Stimulated activated CD8-positive, alpha-beta memory T cell treated with anti-CD3 and anti-CD28 coated beads, Interleukin-2, amount 100 ng/mL, for 48 hours (primary cell): ENCODE measurements around the gene CTTN.
A peak's percentile ranks its signal among the peaks of the same experiment; 100 is the strongest.
"Not testable (repeated sequence)": the region's sequence is repeated elsewhere in the genome, so short reads cannot be mapped to it uniquely, and the experiment has no call there.

Experiments
- DNase-seq, 2 donors: peaks; one replicate each; pipeline ENCODE4 v3.0.0-alpha.2; 2020; ENCODE audit warnings: low read depth in 2 of 2

The CTTN gene

DNA sequence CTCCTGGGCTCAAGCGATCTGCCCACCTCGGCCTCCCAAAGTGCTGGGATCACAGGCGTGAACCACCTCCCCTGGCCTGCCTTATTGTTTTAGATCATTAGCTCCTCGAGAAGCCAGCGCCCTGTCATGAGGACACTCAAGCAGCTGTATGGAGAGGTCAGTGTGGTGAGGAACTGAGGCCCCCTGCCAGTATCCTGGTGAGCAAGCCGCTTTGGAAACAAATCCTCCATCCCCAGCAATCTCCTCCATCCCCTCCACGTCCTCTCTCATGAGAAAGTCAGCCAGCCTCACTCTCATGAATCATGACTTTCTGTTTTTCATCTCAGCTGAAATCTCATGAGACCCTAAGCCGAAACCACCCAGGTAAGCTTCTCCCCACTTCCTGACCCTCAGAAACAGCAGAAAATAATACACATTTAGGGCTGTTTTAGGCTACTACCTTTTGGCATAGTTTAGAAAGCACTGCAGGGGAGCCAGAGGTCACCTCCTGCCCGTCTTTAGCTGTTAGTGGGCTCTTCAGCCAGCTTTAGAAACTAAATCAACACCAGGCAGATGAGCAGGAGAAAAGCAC lies 56.0 kb downstream of the CTTN start:
- no peak for DNase-seq

- not testable (repeated sequence) for DNase-seq
These were observed 56.5 kb downstream of the CTTN start for GRCh38 chr11:70454811-70455210.

- DNase-seq, result no peak
These were observed 57.0 kb downstream of the CTTN start for GRCh38 chr11:70455354-70455753.

DNA sequence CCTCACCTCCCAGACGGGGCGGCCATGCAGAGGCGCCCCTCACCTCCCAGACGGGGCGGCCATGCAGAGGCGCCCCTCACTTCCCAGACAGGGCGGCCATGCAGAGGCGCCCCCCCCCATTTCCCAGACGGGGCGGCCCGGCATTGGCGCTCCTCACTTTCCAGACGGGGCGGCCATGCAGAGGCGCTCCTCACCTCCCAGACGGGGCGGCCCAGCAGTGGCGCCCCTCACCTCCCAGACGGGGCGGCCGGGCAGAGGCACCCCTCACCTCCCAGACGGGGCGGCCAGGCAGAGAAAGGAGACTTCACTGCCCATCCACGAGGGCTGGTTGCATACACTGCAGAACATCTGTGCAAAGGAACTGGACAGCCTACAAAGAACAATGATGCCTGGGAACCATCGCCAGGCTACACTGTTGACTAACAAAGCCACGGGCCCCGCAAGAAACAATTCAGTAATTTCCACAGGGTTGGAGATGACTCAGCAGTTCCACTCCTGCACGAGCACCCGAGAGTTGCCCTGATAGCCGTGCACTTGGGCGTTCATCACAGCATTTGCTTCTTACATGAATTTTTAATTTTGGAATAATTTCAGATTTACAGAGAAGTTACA lies 58.7 kb downstream of the CTTN start:
- DNase-seq, result no peak

- no peak for DNase-seq
These were observed 60.4 kb downstream of the CTTN start for GRCh38 chr11:70458736-70459135.

GRCh38 chr11:70460111-70460510 lies 61.8 kb downstream of the CTTN start:
- DNase-seq, result no peak

DNA sequence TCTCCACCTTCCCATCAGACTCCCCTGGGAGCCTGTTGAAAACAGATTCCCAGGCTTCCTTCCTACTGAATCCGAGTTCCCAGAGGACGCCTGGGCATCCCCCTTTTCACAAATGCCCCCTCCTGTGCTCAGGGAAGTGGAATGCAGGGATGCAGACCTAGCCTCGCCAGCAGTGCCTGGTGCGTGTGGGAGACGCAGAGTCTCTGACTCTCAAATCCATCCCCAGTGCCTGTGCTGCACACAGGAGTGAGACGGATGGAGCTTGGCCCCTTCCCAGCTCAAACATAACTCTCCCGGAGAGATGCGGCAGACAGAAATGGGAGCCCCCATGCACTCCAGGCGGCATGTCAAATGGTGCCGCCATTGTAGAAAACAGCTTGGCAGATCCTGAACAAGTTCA lies 62.6 kb downstream of the CTTN start:
- no peak for DNase-seq

GRCh38 chr11:70462818-70463477 lies 64.6 kb downstream of the CTTN start:
- DNase-seq, result no peak

- no peak for DNase-seq
These were observed 65.3 kb downstream of the CTTN start for GRCh38 chr11:70463478-70464255.

DNA sequence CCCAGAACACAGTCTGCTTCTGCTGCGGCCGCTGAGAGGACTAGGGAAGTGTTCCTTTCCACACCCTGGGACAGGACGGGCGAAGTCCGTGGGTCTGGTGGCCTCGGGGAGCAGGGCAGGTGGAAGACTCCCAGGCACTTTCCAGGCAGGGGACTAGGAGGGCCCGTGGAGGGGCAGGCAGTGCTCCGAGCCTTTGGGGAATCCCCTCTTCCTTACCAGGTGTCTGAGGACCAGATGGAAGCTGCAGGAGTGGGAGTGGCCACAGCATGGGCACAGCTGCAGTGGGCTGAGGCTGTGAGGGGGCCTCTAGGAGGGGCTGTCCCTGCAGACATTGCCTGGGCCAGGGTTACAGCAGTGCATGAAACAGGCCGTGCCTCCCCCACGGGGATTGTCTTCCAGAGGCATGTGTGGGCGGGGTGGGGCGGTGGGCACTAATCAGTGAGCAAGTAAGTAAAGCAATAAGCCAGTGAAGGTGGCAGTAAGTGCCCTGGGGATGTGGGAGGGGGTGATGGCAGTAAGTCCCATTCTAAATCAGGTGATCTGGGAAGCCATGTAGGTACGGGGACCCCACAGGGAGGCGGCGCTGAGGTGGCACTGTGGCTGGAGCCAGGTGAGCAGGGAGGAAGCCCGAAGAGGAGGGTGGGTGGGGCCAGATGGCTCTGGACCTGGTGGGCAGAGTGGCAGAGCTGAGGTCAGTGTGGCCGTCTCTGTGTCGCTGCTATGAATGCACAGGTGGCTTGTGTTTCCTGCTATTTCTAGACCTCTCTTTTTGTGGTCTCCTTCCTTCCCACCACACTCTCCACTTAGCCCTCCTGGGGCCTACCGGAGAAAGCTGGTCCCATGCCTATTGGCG lies 66.4 kb downstream of the CTTN start:
- no peak for DNase-seq

DNA sequence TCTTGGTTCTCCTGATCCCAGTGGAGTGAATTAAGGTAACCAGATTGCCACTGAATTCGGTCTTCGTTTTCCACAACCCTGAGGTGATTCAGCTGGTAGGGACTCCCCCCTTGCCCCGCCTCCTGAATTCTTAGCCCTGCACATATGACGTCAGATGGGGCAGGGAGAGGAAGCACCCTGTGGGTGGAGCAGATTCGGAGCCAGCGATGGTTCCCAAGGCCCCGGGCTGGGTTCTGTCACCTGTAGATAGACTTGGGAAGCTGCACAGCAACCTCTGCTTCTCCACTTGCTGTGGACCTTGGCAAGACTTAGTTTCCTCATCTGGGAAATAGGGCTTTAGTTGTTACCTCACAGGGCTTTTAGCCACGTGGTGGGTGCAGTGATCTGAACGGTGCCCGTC lies 67.8 kb downstream of the CTTN start:
- no peak for DNase-seq

DNA sequence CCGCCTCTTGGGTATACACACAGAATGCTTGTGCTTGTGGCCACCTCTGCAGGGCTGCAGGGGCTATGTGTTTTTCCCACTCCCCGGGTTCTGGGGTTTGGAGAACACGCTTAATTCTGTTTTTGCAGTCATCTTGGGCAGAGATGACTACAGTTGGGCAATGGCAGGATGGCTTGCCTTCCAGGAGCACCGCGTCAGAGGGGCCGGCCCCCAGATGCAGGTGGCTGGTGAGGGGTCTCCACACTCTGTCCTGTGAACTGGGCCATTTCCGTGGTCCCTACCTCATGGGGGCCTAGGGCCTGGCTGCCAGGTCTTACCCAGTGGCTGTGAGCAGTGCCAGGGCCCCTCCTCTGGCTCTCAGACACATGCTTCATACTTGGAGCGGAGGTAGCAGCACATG lies 68.3 kb downstream of the CTTN start:
- DNase-seq, result no peak

- peak; percentile 32 to 42 for DNase-seq
These were observed 69.1 kb downstream of the CTTN start for GRCh38 chr11:70467201-70468085.

GRCh38 chr11:70468256-70469195 lies 70.2 kb downstream of the CTTN start:
- no peak for DNase-seq

DNA sequence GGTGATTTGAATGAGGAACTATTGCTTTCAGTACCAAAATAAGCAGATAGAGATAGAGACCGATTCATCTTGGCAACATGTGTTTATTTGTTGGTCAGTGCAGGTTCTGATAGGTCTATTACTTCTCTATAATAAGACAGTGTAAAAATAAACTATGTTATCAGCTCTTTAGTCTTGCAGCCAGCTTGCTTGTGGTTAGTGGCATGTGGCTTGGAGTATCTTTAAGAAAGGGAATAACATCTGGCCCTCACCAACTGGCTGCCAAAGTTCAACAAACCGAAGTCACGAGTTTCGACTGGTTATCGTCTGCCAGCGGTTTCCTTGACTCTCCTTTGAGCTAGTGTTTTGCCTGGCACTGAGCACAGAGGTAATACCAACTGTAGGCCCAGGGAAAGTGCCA lies 71.8 kb downstream of the CTTN start:
- no peak for DNase-seq

DNA sequence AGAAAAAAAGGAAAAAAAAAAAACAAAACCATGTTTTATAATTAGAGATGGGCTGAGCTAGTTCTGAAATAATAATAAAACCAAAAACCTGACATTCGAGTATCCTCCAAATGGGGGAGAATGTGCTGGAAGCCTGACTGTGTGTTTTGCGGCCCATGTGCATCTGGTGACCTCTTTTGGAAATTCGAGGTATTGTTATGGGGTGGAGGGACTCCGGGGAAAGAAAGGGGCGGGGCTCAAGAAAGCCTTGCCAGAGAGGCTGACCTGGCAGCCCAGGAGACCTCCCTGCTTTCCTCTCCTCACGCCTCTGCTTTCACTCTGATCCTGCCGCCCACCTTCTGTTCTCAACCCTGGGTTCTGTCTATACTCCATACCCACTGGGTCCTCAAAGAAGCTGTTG lies 72.9 kb downstream of the CTTN start:
- DNase-seq, result no peak

DNA sequence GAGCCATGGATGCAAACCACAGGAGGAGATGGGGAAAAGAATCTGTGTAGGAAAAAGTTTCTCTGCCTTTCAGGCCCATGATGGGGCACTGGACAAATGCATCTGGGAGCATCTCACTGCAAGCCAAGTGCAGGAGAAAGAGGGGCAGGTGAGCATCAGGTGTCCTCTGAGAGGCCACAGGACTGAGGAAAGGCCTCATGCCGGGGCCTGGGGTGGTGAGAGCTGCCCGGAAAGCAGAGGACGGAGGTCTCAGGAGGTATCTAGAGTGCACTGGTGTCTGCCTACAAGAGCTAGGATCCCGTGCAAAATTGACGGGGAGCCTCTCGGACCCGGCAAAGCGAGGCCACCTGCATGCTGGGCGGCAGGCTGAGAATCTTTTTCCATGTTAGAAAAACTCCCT lies 73.9 kb downstream of the CTTN start:
- DNase-seq, result no peak

- no peak for DNase-seq
These were observed 75.0 kb downstream of the CTTN start for GRCh38 chr11:70473186-70473872.
